HepG2 (cell line): ENCODE results near the gene PRIMPOL. TPM values are rescaled to one million over a fixed set of nuclear protein-coding genes. Genes with fewer than 3 reads are reported as not detected.

Experiments
- BCL6 ChIP-seq: IDR thresholded peaks from 2 replicates; pipeline ENCODE4 v1.6.1; 2016; ENCODE audit warnings: missing genetic modification reagents, missing compliant biosample characterization
- FOXK1 ChIP-seq: sonication (generic); formaldehyde crosslinking; IDR thresholded peaks from 2 replicates; pipeline ENCODE4 v1.4.0; 2020; ENCODE audit warnings: low read depth, missing genetic modification reagents, borderline replicate concordance
- GATA4 ChIP-seq: sonication (generic); IDR thresholded peaks from 2 replicates; pipeline ENCODE4 v1.6.1; 2016; ENCODE audit warnings: antibody characterized with exemption, low read depth, borderline replicate concordance
- GFI1 ChIP-seq: sonication (generic); formaldehyde crosslinking; IDR thresholded peaks from 2 replicates; pipeline ENCODE4 v1.5.0; 2020; ENCODE audit warnings: missing genetic modification reagents, mild to moderate bottlenecking, borderline replicate concordance
- HHEX ChIP-seq: IDR thresholded peaks from 2 replicates; pipeline ENCODE4 v1.6.1; 2016; ENCODE audit warnings: control low read depth
- HIVEP1 ChIP-seq: sonication (generic); formaldehyde crosslinking; IDR thresholded peaks from 2 replicates; pipeline ENCODE4 v1.4.0; 2020; ENCODE audit warnings: mild to moderate bottlenecking, missing genetic modification reagents
- MEF2D ChIP-seq: sonication (generic); formaldehyde crosslinking; IDR thresholded peaks from 2 replicates; pipeline ENCODE4 v1.5.1; 2020; ENCODE audit warnings: mild to moderate bottlenecking, missing genetic modification reagents
- NR2C2 ChIP-seq: sonication (generic); formaldehyde crosslinking; IDR thresholded peaks from 2 replicates; pipeline ENCODE4 v1.4.0; 2020; ENCODE audit warnings: missing genetic modification reagents, mild to moderate bottlenecking, moderate library complexity, borderline replicate concordance
- RCOR2 ChIP-seq: IDR thresholded peaks from 2 replicates; pipeline ENCODE4 v1.6.1; 2016; ENCODE audit warnings: missing biosample characterization, missing genetic modification reagents
- RXRB ChIP-seq: IDR thresholded peaks from 2 replicates; pipeline ENCODE4 v1.6.1; 2016; ENCODE audit warnings: borderline replicate concordance, missing genetic modification reagents, missing compliant biosample characterization
- SKI ChIP-seq: fragments of 450-650 bp; IDR thresholded peaks from one replicate; pipeline ENCODE4 v1.6.1; 2018; ENCODE audit warnings: mild to moderate bottlenecking; ENCODE audit not compliant: partially characterized antibody
- SP5 ChIP-seq: IDR thresholded peaks from 2 replicates; pipeline ENCODE4 v1.6.1; 2016; ENCODE audit warnings: low read depth, borderline replicate concordance
- TGIF2 ChIP-seq: IDR thresholded peaks from 2 replicates; pipeline ENCODE4 v1.6.1; 2016; ENCODE audit warnings: control low read depth, missing compliant biosample characterization
- TP53 ChIP-seq: sonication (generic); formaldehyde crosslinking; conservative IDR thresholded peaks from 2 replicates; pipeline ENCODE4 v1.4.0; 2020; ENCODE audit warnings: missing genetic modification reagents
- ZMYM3 ChIP-seq: sonication (generic); formaldehyde crosslinking; IDR thresholded peaks from 2 replicates; pipeline ENCODE4 v1.5.1; 2020; ENCODE audit warnings: mild to moderate bottlenecking, missing genetic modification reagents
- ZNF281 ChIP-seq: sonication (generic); formaldehyde crosslinking; IDR thresholded peaks from 2 replicates; pipeline ENCODE4 v1.4.0; 2020; ENCODE audit warnings: missing genetic modification reagents, borderline replicate concordance
- ZNF331 ChIP-seq: sonication (generic); formaldehyde crosslinking; IDR thresholded peaks from 2 replicates; pipeline ENCODE4 v1.4.0; 2020; ENCODE audit warnings: missing genetic modification reagents
- ZNF574 ChIP-seq: sonication (generic); formaldehyde crosslinking; IDR thresholded peaks from 2 replicates; pipeline ENCODE4 v1.4.0; 2020; ENCODE audit warnings: missing genetic modification reagents
- polyA plus RNA-seq, 8 experiments: library from polyadenylated mRNA; depleted of rRNA in 3 of 8; stranded (reverse) in 7 of 8; unstranded in 1 of 8; fragments of >200 nt; fragmentation: Illumina TruSeq in 4 of 8; extraction: Trizol in 4 of 8; gene quantifications; 2 replicates each; pipeline versions ENCODE4 v1.2.1 to v1.2.3, GENCODE V29; 2011 to 2016; ENCODE audit warnings: low read depth in 4 of 8, missing spikeins in 1 of 8, mixed read lengths in 1 of 8; ENCODE audit not compliant: insufficient read depth in 1 of 8
- total RNA-seq, 5 experiments: library from RNA; depleted of rRNA; stranded (reverse); fragments of >200 nt; fragmentation: Illumina TruSeq; extraction: Trizol; gene quantifications; 2 replicates each; pipeline ENCODE4 v1.2.3, GENCODE V29; 2016; ENCODE audit warnings: low read depth in 1 of 5
- TF ChIP-seq, protein P1 (sequence below): sonication (generic); formaldehyde crosslinking; IDR thresholded peaks from 2 replicates; pipeline ENCODE4 v1.4.0; 2020; ENCODE audit warnings: missing genetic modification reagents
- TF ChIP-seq, protein P2 (sequence below), 2 experiments: fragments of 450-650 bp in 1 of 2; sonication (generic) in 1 of 2; formaldehyde crosslinking; IDR thresholded peaks; 2 replicates each; pipeline versions ENCODE4 v1.5.0 to v1.8.0; 2020 to 2022; ENCODE audit warnings: mild to moderate bottlenecking in 1 of 2, missing genetic modification reagents in 1 of 2

Gene PRIMPOL
- total and polyA plus RNA-seq, 2 of the 13 experiments (the other 11 are each of a cell fraction or from before 2014, with no cell fraction given) = 7.3 to 11.0 TPM

DNA sequence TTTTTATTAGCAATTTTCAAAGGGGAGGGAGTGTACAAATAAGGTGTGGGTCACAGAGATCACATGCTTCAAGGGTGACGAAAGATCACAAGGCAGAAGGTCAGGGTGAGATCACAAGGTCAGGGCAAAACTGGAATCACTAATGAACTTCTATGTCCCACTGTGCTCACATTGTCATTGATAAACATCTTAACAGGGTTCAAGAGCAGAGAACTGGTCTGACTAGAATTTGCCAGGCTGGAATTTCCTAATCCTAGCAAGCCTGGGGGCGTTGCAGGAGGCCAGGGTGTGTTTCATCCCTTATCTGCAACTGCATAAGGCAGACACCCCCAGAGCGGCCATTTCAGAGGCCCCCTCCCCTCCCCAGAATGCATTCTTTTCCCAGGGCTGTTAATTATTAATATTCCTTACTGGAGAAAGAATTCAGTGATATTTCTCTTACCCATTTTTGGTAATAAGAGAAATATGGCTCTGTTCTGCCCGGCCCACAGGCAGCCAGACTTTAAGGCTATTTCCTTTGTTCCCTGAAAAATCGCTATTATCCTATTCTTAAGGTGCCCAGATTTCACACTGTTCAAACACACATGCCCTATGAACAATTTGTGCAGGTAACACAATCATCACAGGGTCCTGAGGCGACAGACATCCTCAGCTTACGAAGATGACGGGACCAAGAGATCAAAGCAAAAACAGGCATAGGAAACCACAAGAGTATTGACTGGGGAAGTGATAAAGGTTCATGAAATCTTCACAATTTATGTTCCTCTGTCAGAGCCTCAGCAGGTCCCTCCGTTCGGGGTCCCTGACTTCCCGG, 23.5 kb upstream of the PRIMPOL start (continued):
- TF ChIP-seq SP5 (CRISPR knock-in tag) (peak; percentile 76; the same call in 1 of the 2 replicates), MEF2D (0 out of 2 replicates have a peak, but pooled peaks have one; percentile 27), GATA4 (0 out of 2 replicates have a peak, but pooled peaks have one; percentile 51), HIVEP1 (CRISPR knock-in tag) (0 out of 2 replicates have a peak, but pooled peaks have one; percentile 21), ZNF331 (CRISPR knock-in tag) (peak; percentile 65), ZMYM3 (CRISPR knock-in tag) (peak; percentile 25; the same call in 1 of the 2 replicates), HHEX (CRISPR knock-in tag) (peak; percentile 23; the same call in 1 of the 2 replicates), RCOR2 (peak; percentile 47; the same call in 1 of the 2 replicates), GFI1 (CRISPR knock-in tag) (peak; percentile 74), ZNF281 (CRISPR knock-in tag) (peak; percentile 43; the same call in 1 of the 2 replicates), TGIF2 (peak; percentile 70; the same call in 1 of the 2 replicates), TP53 (CRISPR knock-in tag) (0 out of 2 replicates have a peak, but pooled peaks have one; percentile 35), FOXK1 (CRISPR knock-in tag) (peak; percentile 66; the same call in 1 of the 2 replicates), ZNF574 (CRISPR knock-in tag) (peak; percentile 39; the same call in 1 of the 2 replicates), RXRB (CRISPR knock-in tag) (peak; percentile 90), BCL6 (CRISPR knock-in tag) (peak; percentile 88), SKI (peak; percentile 96), NR2C2 (CRISPR knock-in tag) (peak; percentile 83)
- TF ChIP-seq, protein P1, sequence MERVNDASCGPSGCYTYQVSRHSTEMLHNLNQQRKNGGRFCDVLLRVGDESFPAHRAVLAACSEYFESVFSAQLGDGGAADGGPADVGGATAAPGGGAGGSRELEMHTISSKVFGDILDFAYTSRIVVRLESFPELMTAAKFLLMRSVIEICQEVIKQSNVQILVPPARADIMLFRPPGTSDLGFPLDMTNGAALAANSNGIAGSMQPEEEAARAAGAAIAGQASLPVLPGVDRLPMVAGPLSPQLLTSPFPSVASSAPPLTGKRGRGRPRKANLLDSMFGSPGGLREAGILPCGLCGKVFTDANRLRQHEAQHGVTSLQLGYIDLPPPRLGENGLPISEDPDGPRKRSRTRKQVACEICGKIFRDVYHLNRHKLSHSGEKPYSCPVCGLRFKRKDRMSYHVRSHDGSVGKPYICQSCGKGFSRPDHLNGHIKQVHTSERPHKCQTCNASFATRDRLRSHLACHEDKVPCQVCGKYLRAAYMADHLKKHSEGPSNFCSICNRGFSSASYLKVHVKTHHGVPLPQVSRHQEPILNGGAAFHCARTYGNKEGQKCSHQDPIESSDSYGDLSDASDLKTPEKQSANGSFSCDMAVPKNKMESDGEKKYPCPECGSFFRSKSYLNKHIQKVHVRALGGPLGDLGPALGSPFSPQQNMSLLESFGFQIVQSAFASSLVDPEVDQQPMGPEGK = peak; percentile 98
- TF ChIP-seq, protein P2, sequence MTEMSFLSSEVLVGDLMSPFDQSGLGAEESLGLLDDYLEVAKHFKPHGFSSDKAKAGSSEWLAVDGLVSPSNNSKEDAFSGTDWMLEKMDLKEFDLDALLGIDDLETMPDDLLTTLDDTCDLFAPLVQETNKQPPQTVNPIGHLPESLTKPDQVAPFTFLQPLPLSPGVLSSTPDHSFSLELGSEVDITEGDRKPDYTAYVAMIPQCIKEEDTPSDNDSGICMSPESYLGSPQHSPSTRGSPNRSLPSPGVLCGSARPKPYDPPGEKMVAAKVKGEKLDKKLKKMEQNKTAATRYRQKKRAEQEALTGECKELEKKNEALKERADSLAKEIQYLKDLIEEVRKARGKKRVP (CRISPR knock-in tag; IDR thresholded peaks at IDR 0.05) = peak in 1 of 2 experiments; percentile 77; a peak in 2 of 4 replicates
